GM18505 (cell line): Measurements from ENCODE around the gene PRKCB.
A peak's percentile ranks its signal among the peaks of the same experiment; 100 is the strongest.

Experiments
- ATAC-seq: cut with Tn5 transposase; IDR thresholded peaks from one replicate; pipeline ENCODE4 v1.9.1; 2021; ENCODE audit not compliant: unreplicated experiment
- POLR2A ChIP-seq: IDR thresholded peaks from 4 replicates; pipeline ENCODE4 v1.6.1; 2011; ENCODE audit warnings: borderline replicate concordance; ENCODE audit not compliant: insufficient read depth, insufficient read length; ENCODE audit errors: extremely low read depth

Gene PRKCB

GRCh38 chr16:23863511-23864422 is 28.0 kb downstream of the PRKCB start:
- peak; percentile 35 for TF ChIP-seq POLR2A
- peak; percentile 80 for ATAC-seq

- TF ChIP-seq POLR2A: no peak
- ATAC-seq: no peak
These were observed 30.1 kb downstream of the PRKCB start for GRCh38 chr16:23865853-23866252.

- TF ChIP-seq POLR2A: no peak
- no peak for ATAC-seq
These were observed 30.8 kb downstream of the PRKCB start for GRCh38 chr16:23866621-23867020.

DNA sequence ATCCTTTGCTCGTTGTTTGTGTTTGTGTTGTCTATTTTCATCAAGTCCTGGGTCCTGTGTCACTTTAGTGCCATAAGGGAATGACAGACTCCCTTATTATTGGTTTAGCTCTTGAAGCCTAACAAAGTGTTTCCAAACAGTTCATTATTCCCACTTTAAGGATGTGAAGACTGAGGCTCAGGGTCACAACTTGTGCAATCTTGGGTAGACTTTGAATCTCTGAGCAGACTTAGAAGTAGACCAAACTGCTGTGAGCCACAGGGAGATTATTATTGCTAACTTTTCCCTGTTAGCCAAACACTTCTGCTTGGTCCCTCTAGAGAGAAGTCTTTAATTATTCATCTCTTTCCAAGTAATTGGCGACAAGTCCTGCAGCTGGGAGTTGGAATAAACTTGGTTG is 31.8 kb downstream of the PRKCB start:
- no peak for ATAC-seq
- no peak for TF ChIP-seq POLR2A

DNA sequence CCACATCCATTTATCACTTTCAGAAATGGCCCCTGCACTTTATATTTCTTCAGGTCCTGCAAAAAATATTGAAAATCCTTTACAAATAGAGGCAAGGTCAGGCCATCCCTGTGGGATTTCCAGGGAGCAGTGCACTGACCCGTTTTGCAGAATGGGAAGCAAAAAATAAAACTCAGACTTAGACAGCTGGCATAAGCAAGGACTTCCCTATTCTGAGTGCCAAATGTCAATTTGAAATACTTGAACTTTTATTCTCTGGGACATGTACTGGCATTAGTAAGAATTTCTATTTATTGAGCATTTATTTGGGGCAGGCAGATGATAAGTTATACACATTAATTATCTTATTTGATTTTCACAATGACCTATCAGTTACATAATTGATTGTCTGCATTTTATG is 32.4 kb downstream of the PRKCB start:
- TF ChIP-seq POLR2A: no peak
- ATAC-seq: no peak

DNA sequence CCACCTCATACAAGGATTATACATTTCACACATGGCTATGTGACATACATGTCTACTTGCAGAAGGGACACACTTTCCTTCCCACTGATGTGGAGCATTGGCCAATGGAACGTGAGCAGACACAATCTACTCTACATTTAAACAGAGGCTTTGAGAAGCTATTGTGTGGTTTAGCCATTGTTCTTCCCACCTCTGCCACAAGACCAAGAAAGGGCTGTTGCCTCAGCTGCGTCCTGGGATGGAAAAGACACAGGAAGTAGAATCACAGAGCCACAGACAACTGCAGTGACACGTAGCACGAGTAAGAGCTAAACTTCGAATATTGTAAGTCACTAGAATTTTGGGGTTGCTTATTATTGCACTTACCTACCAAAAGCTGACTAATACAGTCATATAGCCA is 33.3 kb downstream of the PRKCB start:
- TF ChIP-seq POLR2A: no peak
- no peak for ATAC-seq

- no peak for TF ChIP-seq POLR2A
- no peak for ATAC-seq
These were observed 36.1 kb downstream of the PRKCB start for GRCh38 chr16:23871924-23872323.

- TF ChIP-seq POLR2A: no peak
- no peak for ATAC-seq
These were observed 39.0 kb downstream of the PRKCB start for GRCh38 chr16:23874613-23875294.

GRCh38 chr16:23876256-23876896 is 40.6 kb downstream of the PRKCB start:
- no peak for TF ChIP-seq POLR2A
- no peak for ATAC-seq

GRCh38 chr16:23877107-23878070 is 41.6 kb downstream of the PRKCB start:
- TF ChIP-seq POLR2A: no peak
- ATAC-seq: no peak

DNA sequence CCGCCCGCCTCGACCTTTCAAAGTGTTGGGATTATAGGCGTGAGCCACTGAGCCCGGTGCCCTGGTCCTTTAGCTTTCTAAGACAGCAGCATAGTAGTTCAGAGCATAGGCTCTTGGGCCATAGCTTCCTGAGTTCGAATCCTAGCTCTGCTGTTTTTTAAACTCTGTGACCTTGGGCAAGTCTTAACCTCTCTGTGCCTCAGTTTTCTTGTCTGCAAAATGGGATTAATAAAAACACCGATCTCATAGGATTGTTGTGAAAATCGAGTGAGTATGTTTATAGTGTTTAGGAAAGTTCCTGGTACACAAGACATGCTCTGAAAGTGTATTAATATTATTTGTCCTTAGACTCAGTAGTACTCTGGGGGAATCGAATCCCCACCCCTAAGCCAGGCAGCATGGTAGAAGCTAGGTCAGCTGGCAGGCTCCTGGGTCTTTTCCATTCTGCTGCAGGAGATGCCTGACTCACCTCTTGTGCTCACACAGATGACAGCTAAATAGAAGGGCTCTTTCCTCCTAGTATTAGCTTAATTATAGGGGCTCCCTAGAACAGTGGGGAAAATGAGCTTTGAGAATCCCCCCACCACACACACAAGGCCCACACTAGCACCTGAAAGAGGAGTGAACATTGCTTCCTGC is 44.1 kb downstream of the PRKCB start:
- ATAC-seq: no peak
- no peak for TF ChIP-seq POLR2A

DNA sequence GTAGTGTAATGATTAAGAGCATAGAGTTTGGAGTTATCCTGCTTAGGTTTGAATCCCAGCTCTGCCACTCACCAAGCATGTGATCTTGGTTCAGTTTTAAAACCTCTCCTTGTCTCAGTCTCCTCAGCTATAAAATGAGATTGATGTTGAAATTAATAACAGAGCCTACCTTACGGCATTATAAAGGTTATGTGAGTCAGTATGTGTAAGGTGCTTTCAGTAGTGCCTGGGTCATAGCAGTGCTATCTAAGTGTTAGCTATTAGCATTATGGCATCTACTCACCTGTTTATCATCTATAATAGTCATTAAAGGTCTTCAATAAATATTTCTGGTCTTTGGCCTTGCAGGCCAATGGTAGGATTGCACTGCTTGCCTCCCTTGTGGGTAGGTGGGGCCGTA is 53.4 kb downstream of the PRKCB start:
- TF ChIP-seq POLR2A: no peak
- ATAC-seq: no peak

DNA sequence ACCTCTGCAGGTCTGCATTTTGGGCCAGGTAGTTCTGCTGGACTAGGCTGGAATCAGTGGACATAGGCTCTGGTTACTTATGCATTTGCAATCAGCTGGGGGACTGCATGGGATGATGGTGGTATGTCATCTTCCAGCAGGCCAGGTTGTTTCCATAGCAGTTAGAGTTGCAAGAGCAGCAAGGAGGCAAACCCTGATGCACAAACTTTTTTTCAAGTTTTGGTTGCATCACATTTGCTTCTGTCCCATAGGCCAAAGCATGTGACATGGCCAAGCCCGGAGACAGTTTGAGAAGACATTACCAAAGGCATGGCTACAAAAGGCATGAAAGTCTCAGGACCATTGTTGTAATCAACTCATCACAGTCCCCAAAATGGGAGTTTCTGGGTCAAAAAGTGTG is 58.2 kb downstream of the PRKCB start:
- no peak for TF ChIP-seq POLR2A
- ATAC-seq: no peak

DNA sequence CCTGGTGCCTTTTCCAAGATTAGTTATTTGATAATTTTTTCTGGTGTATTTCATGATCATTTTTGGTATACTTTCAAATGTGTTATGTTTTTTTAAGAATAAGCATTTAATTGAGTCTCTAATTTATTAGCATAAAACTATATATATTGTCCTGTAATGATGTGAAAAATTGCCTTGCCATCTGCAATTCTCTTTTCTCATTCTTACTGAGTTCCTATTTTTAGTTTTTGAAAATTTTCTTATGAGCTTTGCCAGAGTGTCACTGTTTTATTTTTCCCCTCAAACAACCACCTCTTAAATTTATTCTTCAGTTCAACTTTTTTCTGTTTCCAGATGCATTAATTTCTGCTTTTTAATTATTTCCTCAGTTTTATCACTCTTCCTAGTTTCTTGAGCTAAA is 59.3 kb downstream of the PRKCB start:
- no peak for TF ChIP-seq POLR2A
- ATAC-seq: no peak
